ENCODE measurements around the gene KCTD1. TPM values are rescaled to one million over a fixed set of nuclear protein-coding genes. Genes with fewer than 3 reads are reported as not detected.
"Not testable (repeated sequence)": the region's sequence is repeated elsewhere in the genome, so short reads cannot be mapped to it uniquely, and the experiment has no call there.

Gene KCTD1
- total RNA-seq, 1 donor from 2014 or later, result 10.1 TPM

DNA sequence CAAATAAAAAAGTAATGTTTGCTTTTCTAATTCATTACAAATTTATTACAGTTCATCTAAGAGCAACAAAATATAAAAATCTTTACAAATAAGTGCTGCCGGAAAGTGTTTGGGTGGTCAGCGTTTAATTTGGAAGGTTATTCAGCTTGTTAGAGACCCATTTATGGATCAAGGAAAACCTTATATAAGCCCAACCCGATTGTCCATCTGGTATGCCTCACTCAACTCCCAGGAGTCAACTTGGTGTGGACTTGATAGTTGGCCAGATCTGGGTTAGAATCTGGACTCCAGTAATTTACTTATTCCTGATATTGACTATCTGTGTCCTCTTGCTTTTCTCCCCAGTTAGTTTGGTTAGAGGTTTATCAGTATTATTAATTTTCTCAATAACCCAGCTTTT, 106.2 kb downstream of the KCTD1 start:
- DNase-seq (ENCODE audit: low spot score), result no peak
- intact Hi-C loops (cut with DNase I), result no loop called here

- intact Hi-C loops (cut with DNase I), result no loop called here
- no peak for DNase-seq (ENCODE audit: low spot score)
Measured at GRCh38 chr18:26440644-26441043, 107.7 kb downstream of the KCTD1 start.

- intact Hi-C loops (cut with DNase I), result no loop called here
Measured at GRCh38 chr18:26439537-26439936, 108.8 kb downstream of the KCTD1 start.

DNA sequence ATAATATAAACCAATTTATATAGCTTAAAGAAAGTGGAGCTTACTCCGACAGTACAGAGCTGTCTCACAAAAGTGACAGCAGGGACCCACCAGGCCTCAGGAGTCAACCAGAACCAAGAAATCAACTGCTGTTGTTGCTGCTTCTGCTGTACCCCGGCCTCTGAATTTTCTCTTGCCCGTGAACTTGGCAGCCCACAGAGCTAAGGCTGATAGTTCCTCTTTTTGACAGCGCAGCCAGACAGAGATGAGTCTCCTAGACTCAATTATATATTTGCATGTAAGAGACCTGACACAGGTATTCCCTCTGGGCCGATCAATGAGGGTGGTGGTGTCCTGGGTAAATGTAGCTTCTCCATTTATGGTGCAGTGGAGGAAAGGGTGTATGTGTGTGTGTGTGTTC, 109.4 kb downstream of the KCTD1 start:
- peak; percentile 41 for DNase-seq (ENCODE audit: low spot score)
- intact Hi-C loops (cut with DNase I), result no loop called here

More at GRCh38 chr18:26439537-26439936, 108.8 kb downstream of the KCTD1 start:
- peak; percentile 5 for DNase-seq (ENCODE audit: low spot score)

- intact Hi-C loops (cut with DNase I); DNase-seq (ENCODE audit: low spot score): not testable (repeated sequence)
Measured at GRCh38 chr18:26437634-26438033, 110.7 kb downstream of the KCTD1 start.

DNA sequence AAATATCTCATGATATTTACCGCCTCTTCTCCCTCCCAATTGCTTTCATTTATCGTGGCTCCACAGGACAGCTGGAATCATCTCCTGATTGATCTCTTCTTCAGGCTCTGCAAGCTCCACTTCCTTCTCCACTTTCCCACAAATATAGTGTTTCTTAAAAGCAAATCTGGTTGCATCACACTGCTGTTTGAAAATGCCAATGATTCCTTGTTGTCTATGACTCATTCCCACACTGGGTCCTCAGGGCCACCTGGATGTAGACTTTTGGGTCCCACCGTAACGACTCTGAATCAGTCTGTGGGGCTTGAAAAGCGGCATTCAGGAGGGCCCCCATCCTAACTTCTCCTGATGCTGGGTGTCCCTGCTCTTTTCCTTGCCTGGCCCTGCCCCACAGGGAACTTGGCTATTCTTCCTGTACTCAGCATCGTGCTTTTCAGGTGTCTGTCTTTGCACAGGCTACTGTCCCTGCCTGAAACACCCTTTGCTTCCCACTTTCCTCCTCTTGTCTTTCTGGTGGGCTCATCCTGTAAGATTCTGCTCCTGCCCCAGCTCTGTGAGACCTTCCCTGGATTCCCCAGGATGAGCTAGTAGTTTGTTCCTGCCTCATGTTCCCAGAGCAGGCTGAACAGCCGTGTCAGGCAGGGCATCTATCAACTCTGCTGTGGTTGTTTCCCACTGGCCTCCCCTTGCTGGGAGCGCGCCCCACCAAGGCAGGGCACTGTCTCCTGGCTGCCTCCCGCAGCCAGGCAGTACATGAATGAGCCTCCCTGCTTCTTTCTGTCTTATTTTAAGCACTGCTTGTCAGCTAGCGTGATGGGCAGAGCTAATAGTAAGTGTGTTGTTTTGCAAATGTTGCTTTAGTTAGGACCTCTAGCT, 111.9 kb downstream of the KCTD1 start:
- intact Hi-C loops (cut with DNase I), result no loop called here
- DNase-seq (ENCODE audit: low spot score), result peak; percentile 50

DNA sequence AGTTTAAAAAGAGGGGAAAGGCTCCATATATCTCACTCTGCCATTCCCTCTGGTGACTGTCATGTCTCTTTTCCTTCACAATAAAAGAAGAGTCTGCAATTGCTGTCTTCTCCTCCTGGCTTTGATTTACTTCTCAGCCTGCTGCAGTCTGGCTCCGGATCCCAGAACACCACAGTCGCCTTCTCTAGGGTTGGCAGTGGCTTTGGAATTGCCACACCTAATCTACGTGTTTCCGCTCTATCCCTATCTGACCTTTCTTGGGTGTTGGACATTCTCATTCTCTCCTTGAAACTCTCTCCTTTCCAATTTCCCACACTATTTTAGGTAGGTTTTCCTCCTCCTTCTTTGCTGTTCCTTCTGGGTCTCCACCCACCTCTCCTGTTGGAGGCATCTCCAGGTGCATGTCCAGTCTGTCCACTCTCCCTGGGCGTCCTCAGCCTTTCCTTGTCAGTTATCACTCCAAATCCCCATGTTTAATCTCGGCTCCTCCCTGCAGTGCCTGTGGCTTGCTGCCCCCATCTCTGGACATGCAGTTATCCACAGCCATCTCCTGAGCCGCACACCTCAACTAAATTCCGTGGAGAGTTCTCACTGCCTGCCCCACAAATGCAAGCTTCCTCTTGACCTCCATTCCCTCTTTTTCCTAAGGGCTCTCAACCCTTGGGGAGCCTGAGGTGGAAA, 112.8 kb downstream of the KCTD1 start:
- intact Hi-C loops (cut with DNase I), result no loop called here
- DNase-seq (ENCODE audit: low spot score), result peak; percentile 31

- DNase-seq (ENCODE audit: low spot score), result no peak
- intact Hi-C loops (cut with DNase I), result no loop called here
Measured at GRCh38 chr18:26434887-26435286, 113.5 kb downstream of the KCTD1 start.

DNA sequence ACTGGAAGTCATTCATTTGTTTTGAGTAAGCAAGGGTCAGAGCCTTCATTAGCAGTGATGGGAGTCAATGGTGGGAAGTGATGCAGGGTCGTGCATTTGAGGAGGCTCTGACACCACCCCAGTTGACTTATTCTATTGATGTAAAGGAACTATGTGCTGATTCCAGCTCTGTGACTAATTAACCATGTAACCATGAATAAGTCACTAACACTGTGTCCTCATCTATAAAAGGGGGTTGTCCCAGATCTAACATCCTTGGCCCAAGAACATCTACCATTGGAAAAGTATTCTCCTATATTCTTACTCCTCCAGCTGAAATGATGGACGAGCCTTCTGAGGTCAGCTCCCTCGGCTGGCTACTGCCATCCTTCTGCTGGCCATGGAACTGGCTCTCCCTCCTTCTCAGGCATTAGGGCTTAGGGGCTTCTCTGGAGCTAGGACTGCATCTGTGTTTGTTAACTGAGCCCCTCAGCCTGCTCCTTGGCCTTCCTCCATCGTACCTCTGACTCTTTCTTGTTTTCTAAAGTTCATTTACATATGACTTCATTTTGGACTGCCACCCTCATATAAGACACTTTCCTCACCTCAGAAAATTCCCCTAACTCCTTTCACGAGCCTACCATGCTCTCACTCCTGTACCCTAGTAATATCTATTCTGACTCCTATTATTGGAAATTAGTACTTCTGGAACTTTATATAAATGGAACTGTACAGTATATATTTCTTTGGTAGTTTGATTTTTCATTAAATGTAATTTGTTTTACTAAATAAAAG, 115.5 kb downstream of the KCTD1 start:
- intact Hi-C loops (cut with DNase I), result no loop called here
- peak; percentile 50 for DNase-seq (ENCODE audit: low spot score)

GRCh38 chr18:26429535-26430226, 118.7 kb downstream of the KCTD1 start:
- intact Hi-C loops (cut with DNase I), result no loop called here
- peak; percentile 50 for DNase-seq (ENCODE audit: low spot score)

DNA sequence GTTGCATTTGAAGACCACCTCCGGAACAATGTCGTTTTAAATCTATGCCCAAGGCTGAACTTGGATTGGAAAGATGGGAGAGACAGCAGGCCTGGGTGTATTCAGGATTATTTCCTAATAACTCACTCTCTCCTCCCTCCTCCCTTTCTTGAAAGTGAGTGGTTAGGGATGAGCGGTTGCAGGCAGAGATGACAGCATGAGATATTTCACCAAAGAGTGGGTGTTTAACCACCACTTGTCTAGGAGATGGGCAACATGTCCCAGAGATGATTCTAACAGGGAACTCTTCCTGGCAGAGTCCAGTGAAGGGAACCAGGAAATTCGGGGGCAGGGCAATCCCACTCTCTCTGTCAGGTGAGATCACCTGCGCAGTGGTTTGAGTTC, 123.2 kb downstream of the KCTD1 start:
- intact Hi-C loops (cut with DNase I), result no loop called here
- peak; percentile 31 for DNase-seq (ENCODE audit: low spot score)

GRCh38 chr18:26424428-26425147, 123.8 kb downstream of the KCTD1 start:
- intact Hi-C loops (cut with DNase I), result no loop called here
- DNase-seq (ENCODE audit: low spot score), result peak; percentile 67

- peak; percentile 35 for DNase-seq (ENCODE audit: low spot score)
- intact Hi-C loops (cut with DNase I), result no loop called here
Measured at GRCh38 chr18:26422472-26423162, 125.7 kb downstream of the KCTD1 start.

DNA sequence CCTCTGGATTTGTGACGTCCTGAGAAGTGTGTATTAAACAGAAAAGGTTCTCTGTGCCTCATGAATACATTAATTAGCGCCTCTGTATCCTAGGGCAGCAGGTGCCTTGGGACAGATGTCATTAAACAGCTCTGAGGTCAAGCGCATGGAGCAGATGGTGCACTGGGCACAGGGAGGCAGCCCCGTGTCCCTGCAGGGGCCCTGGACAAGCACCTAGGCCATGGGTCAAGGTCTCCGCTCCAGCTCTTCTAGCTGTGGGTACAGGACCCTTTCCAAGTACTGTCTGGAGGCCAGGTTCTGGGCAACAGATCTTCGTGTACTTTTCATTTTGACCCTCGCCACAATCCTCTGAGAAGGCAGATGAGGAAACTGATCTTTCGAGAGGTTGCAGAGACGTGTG, 126.4 kb downstream of the KCTD1 start:
- peak; percentile 39 for DNase-seq (ENCODE audit: low spot score)
- intact Hi-C loops (cut with DNase I), result no loop called here

- intact Hi-C loops (cut with DNase I), result no loop called here
- peak; percentile 47 for DNase-seq (ENCODE audit: low spot score)
Measured at GRCh38 chr18:26421503-26421902, 126.8 kb downstream of the KCTD1 start.

DNA sequence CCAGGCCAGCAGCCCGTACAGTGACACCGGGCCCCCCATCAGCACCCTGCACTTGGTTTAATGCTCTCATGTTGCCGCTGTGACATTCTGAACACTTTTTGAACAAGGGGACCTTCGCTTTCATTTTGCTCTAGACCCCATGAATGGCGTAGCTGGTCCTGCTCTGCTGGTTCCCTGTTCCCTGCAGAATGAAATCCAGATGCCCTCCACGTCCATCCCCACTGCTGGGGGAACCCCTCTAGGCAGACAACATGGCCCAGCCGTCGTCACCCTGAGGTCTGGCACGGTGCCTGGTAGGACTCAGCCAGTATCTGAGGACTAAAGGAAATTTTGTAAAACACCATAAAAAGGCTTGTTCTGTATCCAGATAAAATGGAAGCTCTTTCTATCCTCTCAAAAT, 128.6 kb downstream of the KCTD1 start:
- intact Hi-C loops (cut with DNase I), result no loop called here
- peak; percentile 73 for DNase-seq (ENCODE audit: low spot score)

- peak; percentile 9 for DNase-seq (ENCODE audit: low spot score)
- intact Hi-C loops (cut with DNase I), result no loop called here
Measured at GRCh38 chr18:26418225-26418624, 130.1 kb downstream of the KCTD1 start.

DNA sequence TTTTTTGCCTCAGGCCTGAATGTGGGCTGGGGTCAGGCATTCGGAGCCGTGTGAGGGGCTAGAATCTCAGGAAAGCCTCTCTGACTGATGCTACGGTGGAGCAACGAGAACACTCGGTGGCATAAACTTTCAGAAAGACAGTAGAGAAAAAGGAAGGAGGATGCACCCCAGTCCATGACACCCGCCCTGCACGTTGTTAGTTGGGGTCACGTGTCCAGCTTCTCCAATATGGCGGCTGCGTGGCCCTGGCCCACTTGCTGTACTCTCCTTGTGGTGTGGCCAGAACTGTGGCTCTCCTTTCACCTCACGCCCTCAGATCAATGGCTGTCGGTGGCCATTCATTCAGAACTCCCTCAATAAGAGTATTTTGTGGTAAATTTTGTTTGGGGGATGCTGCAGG, 131.2 kb downstream of the KCTD1 start:
- intact Hi-C loops (cut with DNase I), result no loop called here
- DNase-seq (ENCODE audit: low spot score), result peak; percentile 63

All from cardiac septum (tissue), 1 donor.